ENCODE results near the gene TGFB1. TPM values are rescaled to one million over a fixed set of nuclear protein-coding genes. Genes with fewer than 3 reads are reported as not detected.
A peak's percentile ranks its signal among the peaks of the same experiment; 100 is the strongest.

The TGFB1 gene
- total and polyA plus RNA-seq, 9 of the 15 experiments (the other 6 are each of a cell fraction or from before 2014, with no cell fraction given) = 0.24 to 159 (median 17.2) TPM

- no peak overlapping the region for H3K4me2 ChIP-seq (ENCODE audit: insufficient read depth, low read length)
- FAIRE-seq (no peak), ATAC-seq (no peak), DNase-seq (ENCODE audit: extremely low read depth in 1 of 4, low spot score in 3 of 4) (no peak)
- H3K9me3 ChIP-seq (replicated peaks; ENCODE audit: control insufficient read depth, insufficient read depth, low read depth, low read length) = no peaks in the 10 kb centered on the region
- H3K36me3 ChIP-seq (ENCODE audit: control insufficient read depth, insufficient read depth, low read length) = peaks cover 81% of the 10 kb centered on the region; the same call in 2 of the 3 replicates
- peaks cover 3% of the 10 kb centered on the region; the same call in 1 of the 2 replicates for H4K20me1 ChIP-seq (replicated peaks; ENCODE audit: control insufficient read depth, insufficient read depth, low read length)
- ChIA-PET CTCF (ENCODE audit: low intra/inter-chr PET ratio) (no interaction called here), POLR2A (interaction anchor here (0.7 kb wide), 1 partner anchor 13 kb away, joined by 4 read pairs; no protein-coding TSS in a partner anchor)
- peaks cover 14 to 24% of the 10 kb centered on the region in 2 experiments; a peak in 4 of 5 replicates for H3K4me1 ChIP-seq (replicated peaks in 1 of 2; ENCODE audit: control insufficient read depth in 2 of 2, insufficient read depth in 2 of 2, low read length in 2 of 2)
- intact Hi-C loops (cut with micrococcal nuclease) = no loop called here
- no peaks in the 10 kb centered on the region for H3K9me1 ChIP-seq (ENCODE audit: control insufficient read depth, insufficient read depth, low read length)
- peak overlapping the region in 1 of 2 experiments; percentile 38; a peak in 1 of 4 replicates for H3K9ac ChIP-seq (ENCODE audit: insufficient read depth in 1 of 2, low read depth in 2 of 2, low read length in 2 of 2)
- no peaks in the 10 kb centered on the region for H3K27me3 ChIP-seq (ENCODE audit: control insufficient read depth in 2 of 2, insufficient read depth in 2 of 2, low read length in 2 of 2)
- 87% methylated on average over 13 of the region's 16 CpGs for WGBS (ENCODE audit: insufficient coverage, low coverage, missing lambda C conversion rate)
- peaks cover 14% of the 10 kb centered on the region for H3K79me2 ChIP-seq (ENCODE audit: control insufficient read depth, insufficient read depth, low read length)
- TF ChIP-seq SUPT5H (IDR thresholded peaks at IDR 0.05) (0 out of 2 replicates have a peak, but pooled peaks have one; percentile 11), HLTF (IDR thresholded peaks at IDR 0.05) (no peak), SREBF1 (IDR thresholded peaks at IDR 0.05; ENCODE audit: borderline replicate concordance, low read depth, low read length) (no peak), RBFOX2 (IDR thresholded peaks at IDR 0.05; ENCODE audit: low read depth, low read length) (0 out of 2 replicates have a peak, but pooled peaks have one; percentile 20)
- no peak overlapping the region for H2AFZ ChIP-seq (ENCODE audit: low read depth, low read length)
- H3K27ac ChIP-seq (ENCODE audit: extremely low read depth, low read depth, low read length) = no peak overlapping the region
- in situ Hi-C loops (cut with MboI) = no loop called here
- no TSS peak for BruUV-seq (replicated peaks)
- no peak overlapping the region for H3K4me3 ChIP-seq
Measured at GRCh38 chr19:41332000-41332399, 21.7 kb downstream of the TGFB1 start.

GRCh38 chr19:41330946-41331678 lies 22.6 kb downstream of the TGFB1 start:
- in situ Hi-C loops (cut with MboI) (no loop called here), intact Hi-C loops (cut with micrococcal nuclease) (no loop called here)
- BruUV-seq (replicated peaks) = no TSS peak
- H3K27me3 ChIP-seq (ENCODE audit: control insufficient read depth in 2 of 2, insufficient read depth in 2 of 2, low read length in 2 of 2) = no peaks in the 10 kb centered on the region
- DNase-seq (ENCODE audit: extremely low read depth in 1 of 4, low spot score in 3 of 4) = peak in 1 of 4 experiments; percentile 44
- peaks cover 18 to 30% of the 10 kb centered on the region in 2 experiments for H3K4me1 ChIP-seq (replicated peaks in 1 of 2; ENCODE audit: control insufficient read depth in 2 of 2, insufficient read depth in 2 of 2, low read length in 2 of 2)
- H3K4me3 ChIP-seq = no peak overlapping the region
- CTCF ChIA-PET (ENCODE audit: low intra/inter-chr PET ratio) = no interaction called here
- WGBS (ENCODE audit: insufficient coverage, low coverage, missing lambda C conversion rate) = 92% methylated on average over 10 of the region's 47 CpGs
- H3K9me1 ChIP-seq (ENCODE audit: control insufficient read depth, insufficient read depth, low read length) = peaks cover 3% of the 10 kb centered on the region
- no peak overlapping the region for H3K9ac ChIP-seq (ENCODE audit: insufficient read depth in 1 of 2, low read depth in 2 of 2, low read length in 2 of 2)
- no peak overlapping the region for H2AFZ ChIP-seq (ENCODE audit: low read depth, low read length)
- peak; percentile 40 for ATAC-seq
- H3K4me2 ChIP-seq (ENCODE audit: insufficient read depth, low read length) = no peak overlapping the region
- peaks cover 20% of the 10 kb centered on the region for H3K79me2 ChIP-seq (ENCODE audit: control insufficient read depth, insufficient read depth, low read length)
- no peak for FAIRE-seq
- TF ChIP-seq ATF3 (IDR thresholded peaks at IDR 0.05) (peak; percentile 33; the same call in 1 of the 2 replicates), ATF3 (CRISPR knock-in tag; conservative IDR thresholded peaks at IDR 0.05) (no peak), POLR2G (IDR thresholded peaks at IDR 0.05; ENCODE audit: low read depth, low read length) (peak; percentile 53; the same call in 1 of the 2 replicates), TRIM24 (IDR thresholded peaks at IDR 0.05) (no peak), RBFOX2 (IDR thresholded peaks at IDR 0.05; ENCODE audit: low read depth, low read length) (peak; percentile 46), ZBTB33 (CRISPR knock-in tag; IDR thresholded peaks at IDR 0.05) (peak; percentile 94)
- H3K27ac ChIP-seq (ENCODE audit: extremely low read depth, low read depth, low read length) = no peak overlapping the region
- peaks cover 81% of the 10 kb centered on the region; the same call in 2 of the 3 replicates for H3K36me3 ChIP-seq (ENCODE audit: control insufficient read depth, insufficient read depth, low read length)
- no peaks in the 10 kb centered on the region for H3K9me3 ChIP-seq (replicated peaks; ENCODE audit: control insufficient read depth, insufficient read depth, low read depth, low read length)
- peaks cover 3% of the 10 kb centered on the region; the same call in 1 of the 2 replicates for H4K20me1 ChIP-seq (replicated peaks; ENCODE audit: control insufficient read depth, insufficient read depth, low read length)
- POLR2A ChIA-PET = interaction anchor here (0.7 kb wide), 2 partner anchors 13 to 110 kb away, joined by 3 to 4 read pairs; no protein-coding TSS in a partner anchor
